HepG2 (cell line): ENCODE measurements around the gene PSMD12. TPM values are rescaled to one million over a fixed set of nuclear protein-coding genes. Genes with fewer than 3 reads are reported as not detected.
A peak's percentile ranks its signal among the peaks of the same experiment; 100 is the strongest.

Experiments
- ATAC-seq: fragments of 200-7000 bp; cut with Tn5 transposase; 3 replicates; pipeline ENCODE4 v1.9.1; 2020; ENCODE audit warnings: mild to moderate bottlenecking, moderate library complexity
- BruUV-seq: library from RNA; stranded (reverse); fragments of 400-500 nt; replicated peaks from 2 replicates; lab custom pipeline; 2021; lab: Mats Ljungman, UMichigan
- CTCF ChIA-PET: fragments of 300-600 bp; formaldehyde crosslinking; extraction: SDS; loops from one replicate; lab custom pipeline; 2021; ENCODE audit warnings: low total read pairs, inconsistent platforms, low intra/inter-chr PET ratio; lab: Yijun Ruan, JAX
- POLR2A ChIA-PET: fragments of 350-600 bp; sonication (Branson Sonifier 250); formaldehyde crosslinking; loops from one replicate; lab custom pipeline; 2020; ENCODE audit warnings: antibody characterized with exemption, inconsistent platforms; lab: Yijun Ruan, JAX
- DNase-seq: peaks from one replicate; pipeline ENCODE4 v3.0.0-alpha.2; 2015; ENCODE audit warnings: low spot score
- FAIRE-seq: peaks from 3 replicates; lab custom pipeline; 2011; peaks lifted over from hg19 to GRCh38; lab: Jason Lieb, UNC
- H2AFZ ChIP-seq: one replicate; pipeline ENCODE4 v1.6.1; 2011; ENCODE audit warnings: low read length, inconsistent platforms
- H3K27ac ChIP-seq: fragments of 300-600 bp; 3 replicates; pipeline ENCODE4 v1.8.0; 2011; ENCODE audit warnings: mixed run types, mild to moderate bottlenecking, mixed read lengths, low read length, inconsistent platforms; ENCODE audit not compliant: insufficient read depth; ENCODE audit errors: extremely low read length
- H3K27me3 ChIP-seq, 2 experiments: fragments of 200-600 bp in 1 of 2; 2 replicates in 1 of 2; 3 replicates in 1 of 2; pipeline versions ENCODE4 v1.6.0 to v1.8.0; 2011; ENCODE audit warnings: low read length in 2 of 2, mild to moderate bottlenecking in 2 of 2, moderate library complexity in 2 of 2, inconsistent platforms in 1 of 2; ENCODE audit not compliant: insufficient read depth in 2 of 2, control insufficient read depth in 1 of 2
- H3K36me3 ChIP-seq, 2 experiments: fragments of 200-600 bp in 1 of 2; replicated peaks in 1 of 2; 2 replicates in 1 of 2; 3 replicates in 1 of 2; pipeline versions ENCODE4 v1.5.1 to v1.8.0; 2011; ENCODE audit warnings: low read length in 2 of 2, inconsistent platforms in 1 of 2; ENCODE audit not compliant: insufficient read depth in 2 of 2, control insufficient read depth in 1 of 2
- H3K4me1 ChIP-seq: 2 replicates; pipeline ENCODE4 v1.5.1; 2012; ENCODE audit warnings: low read length, inconsistent platforms; ENCODE audit not compliant: insufficient read depth
- H3K4me2 ChIP-seq: 2 replicates; pipeline ENCODE4 v1.6.0; 2011; ENCODE audit warnings: low read depth, low read length, inconsistent platforms
- H3K4me3 ChIP-seq, 3 experiments: fragments of 200-600 bp in 1 of 3; sonication (generic), shearing (Covaris generic) in 1 of 3; replicated peaks in 1 of 3; 2 replicates each; pipeline ENCODE4 v1.5.1; 2011 to 2016; ENCODE audit warnings: low read length in 3 of 3, inconsistent platforms in 2 of 3, low read depth in 2 of 3, mild to moderate bottlenecking in 2 of 3, control low read depth in 1 of 3, mixed read lengths in 1 of 3; ENCODE audit not compliant: insufficient read depth in 1 of 3
- H3K79me2 ChIP-seq: one replicate; pipeline ENCODE4 v1.6.1; 2011; ENCODE audit warnings: low read length, inconsistent platforms; ENCODE audit not compliant: insufficient read depth
- H3K9ac ChIP-seq: 2 replicates; pipeline ENCODE4 v1.6.0; 2011; ENCODE audit warnings: mild to moderate bottlenecking, low read depth, low read length, inconsistent platforms; ENCODE audit not compliant: insufficient read depth
- H3K9me3 ChIP-seq: 2 replicates; pipeline ENCODE4 v1.5.1; 2012; ENCODE audit warnings: mild to moderate bottlenecking, low read length
- H4K20me1 ChIP-seq: 2 replicates; pipeline ENCODE4 v1.6.0; 2011; ENCODE audit warnings: inconsistent platforms, mild to moderate bottlenecking, low read length, moderate library complexity; ENCODE audit not compliant: insufficient read depth
- CREB1 ChIP-seq, 2 experiments: fragments of 450-650 bp in 1 of 2; IDR thresholded peaks; 2 replicates each; pipeline ENCODE4 v1.6.1; 2016 to 2017; ENCODE audit warnings: control low read depth in 1 of 2, mild to moderate bottlenecking in 1 of 2, missing compliant biosample characterization in 1 of 2, missing genetic modification characterization in 1 of 2
- GFI1 ChIP-seq: sonication (generic); formaldehyde crosslinking; IDR thresholded peaks from 2 replicates; pipeline ENCODE4 v1.5.0; 2020; ENCODE audit warnings: missing genetic modification reagents, mild to moderate bottlenecking, borderline replicate concordance
- HOXA9 ChIP-seq: sonication (generic); formaldehyde crosslinking; IDR thresholded peaks from 2 replicates; pipeline ENCODE4 v1.8.1; 2022; ENCODE audit warnings: missing genetic modification reagents, mild to moderate bottlenecking, moderate library complexity, borderline replicate concordance
- WGBS: methylation state at CpG from one replicate; pipeline ENCODE4 v1.1.6; 2017; ENCODE audit warnings: low lambda C conversion rate; 5-methylcytosine and 5-hydroxymethylcytosine counted together
- in situ Hi-C: cut with HindIII; loops from 2 replicates; pipeline ENCODE4 v1.10.0; 2017; ENCODE audit warnings: low pct_unique_long_range_greater_than_20kb; ENCODE audit not compliant: extremely low pct_ligation_motif_present
- intact Hi-C: fragments of 100-400 bp; cut with micrococcal nuclease; formaldehyde crosslinking; loops from one replicate; pipeline ENCODE4 v1.10.0; 2022; ENCODE audit not compliant: unreplicated experiment
- polyA plus RNA-seq, 8 experiments: library from polyadenylated mRNA; depleted of rRNA in 3 of 8; stranded (reverse) in 7 of 8; unstranded in 1 of 8; fragments of >200 nt; fragmentation: Illumina TruSeq in 4 of 8; extraction: Trizol in 4 of 8; gene quantifications; 2 replicates each; pipeline versions ENCODE4 v1.2.1 to v1.2.3, GENCODE V29; 2011 to 2016; ENCODE audit warnings: low read depth in 4 of 8, missing spikeins in 1 of 8, mixed read lengths in 1 of 8; ENCODE audit not compliant: insufficient read depth in 1 of 8
- total RNA-seq, 5 experiments: library from RNA; depleted of rRNA; stranded (reverse); fragments of >200 nt; fragmentation: Illumina TruSeq; extraction: Trizol; gene quantifications; 2 replicates each; pipeline ENCODE4 v1.2.3, GENCODE V29; 2016; ENCODE audit warnings: low read depth in 1 of 5
- TF ChIP-seq, protein P1 (sequence below): sonication (generic); formaldehyde crosslinking; IDR thresholded peaks from 2 replicates; pipeline ENCODE4 v1.5.0; 2020; ENCODE audit warnings: mild to moderate bottlenecking, missing genetic modification reagents, borderline replicate concordance
- TF ChIP-seq, protein P2 (sequence below): sonication (generic); formaldehyde crosslinking; IDR thresholded peaks from 2 replicates; pipeline ENCODE4 v1.4.0; 2020; ENCODE audit warnings: missing genetic modification reagents
- TF ChIP-seq, protein P3 (sequence below): IDR thresholded peaks from 2 replicates; pipeline ENCODE4 v1.6.1; 2016

The PSMD12 gene
- total and polyA plus RNA-seq, 2 of the 13 experiments (the other 11 are each of a cell fraction or from before 2014, with no cell fraction given), result 27.4 to 71.7 TPM

DNA sequence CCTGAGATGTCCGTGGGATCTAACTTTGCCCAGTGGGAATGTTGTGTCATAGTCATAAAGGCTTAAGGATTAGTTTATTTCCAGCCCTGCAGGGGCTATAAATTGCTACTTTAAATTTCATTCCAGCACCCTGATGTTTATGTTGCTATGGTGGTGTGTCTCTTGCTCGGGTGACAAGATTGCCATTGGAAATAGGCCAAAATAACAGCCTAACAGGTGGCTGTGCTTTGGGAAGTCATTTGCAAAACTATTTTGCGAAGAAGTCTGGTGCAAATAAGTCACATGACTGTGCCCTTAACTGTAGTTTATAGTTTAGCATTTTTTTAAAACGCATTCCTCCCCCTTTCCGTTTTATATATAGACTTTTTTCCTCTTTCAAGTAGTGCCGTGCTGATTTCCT lies 33.8 kb upstream of the PSMD12 start:
- H3K4me1 ChIP-seq, result peaks cover 20% of the 10 kb centered on the region
- no peaks in the 10 kb centered on the region for H3K27me3 ChIP-seq
- no peaks in the 10 kb centered on the region for H3K36me3 ChIP-seq
- no peak overlapping the region for H2AFZ ChIP-seq
- BruUV-seq, result no TSS peak
- no peak overlapping the region for H3K27ac ChIP-seq
- TF ChIP-seq, protein P1, sequence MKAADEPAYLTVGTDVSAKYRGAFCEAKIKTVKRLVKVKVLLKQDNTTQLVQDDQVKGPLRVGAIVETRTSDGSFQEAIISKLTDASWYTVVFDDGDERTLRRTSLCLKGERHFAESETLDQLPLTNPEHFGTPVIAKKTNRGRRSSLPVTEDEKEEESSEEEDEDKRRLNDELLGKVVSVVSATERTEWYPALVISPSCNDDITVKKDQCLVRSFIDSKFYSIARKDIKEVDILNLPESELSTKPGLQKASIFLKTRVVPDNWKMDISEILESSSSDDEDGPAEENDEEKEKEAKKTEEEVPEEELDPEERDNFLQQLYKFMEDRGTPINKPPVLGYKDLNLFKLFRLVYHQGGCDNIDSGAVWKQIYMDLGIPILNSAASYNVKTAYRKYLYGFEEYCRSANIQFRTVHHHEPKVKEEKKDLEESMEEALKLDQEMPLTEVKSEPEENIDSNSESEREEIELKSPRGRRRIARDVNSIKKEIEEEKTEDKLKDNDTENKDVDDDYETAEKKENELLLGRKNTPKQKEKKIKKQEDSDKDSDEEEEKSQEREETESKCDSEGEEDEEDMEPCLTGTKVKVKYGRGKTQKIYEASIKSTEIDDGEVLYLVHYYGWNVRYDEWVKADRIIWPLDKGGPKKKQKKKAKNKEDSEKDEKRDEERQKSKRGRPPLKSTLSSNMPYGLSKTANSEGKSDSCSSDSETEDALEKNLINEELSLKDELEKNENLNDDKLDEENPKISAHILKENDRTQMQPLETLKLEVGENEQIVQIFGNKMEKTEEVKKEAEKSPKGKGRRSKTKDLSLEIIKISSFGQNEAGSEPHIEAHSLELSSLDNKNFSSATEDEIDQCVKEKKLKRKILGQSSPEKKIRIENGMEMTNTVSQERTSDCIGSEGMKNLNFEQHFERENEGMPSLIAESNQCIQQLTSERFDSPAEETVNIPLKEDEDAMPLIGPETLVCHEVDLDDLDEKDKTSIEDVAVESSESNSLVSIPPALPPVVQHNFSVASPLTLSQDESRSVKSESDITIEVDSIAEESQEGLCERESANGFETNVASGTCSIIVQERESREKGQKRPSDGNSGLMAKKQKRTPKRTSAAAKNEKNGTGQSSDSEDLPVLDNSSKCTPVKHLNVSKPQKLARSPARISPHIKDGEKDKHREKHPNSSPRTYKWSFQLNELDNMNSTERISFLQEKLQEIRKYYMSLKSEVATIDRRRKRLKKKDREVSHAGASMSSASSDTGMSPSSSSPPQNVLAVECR (CRISPR knock-in tag), result no peak
- TF ChIP-seq CREB1 (IDR thresholded peaks at IDR 0.05) (no peak), CREB1 (CRISPR knock-in tag; IDR thresholded peaks at IDR 0.05) (no peak), HOXA9 (CRISPR knock-in tag) (no peak), GFI1 (CRISPR knock-in tag) (no peak)
- TF ChIP-seq, protein P2, sequence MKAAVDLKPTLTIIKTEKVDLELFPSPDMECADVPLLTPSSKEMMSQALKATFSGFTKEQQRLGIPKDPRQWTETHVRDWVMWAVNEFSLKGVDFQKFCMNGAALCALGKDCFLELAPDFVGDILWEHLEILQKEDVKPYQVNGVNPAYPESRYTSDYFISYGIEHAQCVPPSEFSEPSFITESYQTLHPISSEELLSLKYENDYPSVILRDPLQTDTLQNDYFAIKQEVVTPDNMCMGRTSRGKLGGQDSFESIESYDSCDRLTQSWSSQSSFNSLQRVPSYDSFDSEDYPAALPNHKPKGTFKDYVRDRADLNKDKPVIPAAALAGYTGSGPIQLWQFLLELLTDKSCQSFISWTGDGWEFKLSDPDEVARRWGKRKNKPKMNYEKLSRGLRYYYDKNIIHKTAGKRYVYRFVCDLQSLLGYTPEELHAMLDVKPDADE (CRISPR knock-in tag), result no peak
- TF ChIP-seq, protein P3, sequence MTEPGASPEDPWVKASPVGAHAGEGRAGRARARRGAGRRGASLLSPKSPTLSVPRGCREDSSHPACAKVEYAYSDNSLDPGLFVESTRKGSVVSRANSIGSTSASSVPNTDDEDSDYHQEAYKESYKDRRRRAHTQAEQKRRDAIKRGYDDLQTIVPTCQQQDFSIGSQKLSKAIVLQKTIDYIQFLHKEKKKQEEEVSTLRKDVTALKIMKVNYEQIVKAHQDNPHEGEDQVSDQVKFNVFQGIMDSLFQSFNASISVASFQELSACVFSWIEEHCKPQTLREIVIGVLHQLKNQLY (CRISPR knock-in tag), result no peak
- no peak overlapping the region for H3K4me3 ChIP-seq
- ATAC-seq (no peak), DNase-seq (no peak), FAIRE-seq (peak; percentile 12)
- no peaks in the 10 kb centered on the region for H4K20me1 ChIP-seq
- H3K4me2 ChIP-seq, result no peak overlapping the region
- ChIA-PET POLR2A (no interaction called here), CTCF (no interaction called here)
- 42% methylated on average over 5 of the region's 6 CpGs for WGBS
- no peaks in the 10 kb centered on the region for H3K79me2 ChIP-seq
- no peak overlapping the region for H3K9ac ChIP-seq
- H3K9me3 ChIP-seq, result no peaks in the 10 kb centered on the region
- in situ Hi-C loops (no loop called here), intact Hi-C loops (no loop called here)
